ENCODE measurements around the gene TSEN2. TPM values are rescaled to one million over a fixed set of nuclear protein-coding genes. Genes with fewer than 3 reads are reported as not detected.
"Not testable (repeated sequence)": the region's sequence is repeated elsewhere in the genome, so short reads cannot be mapped to it uniquely, and the experiment has no call there.

The TSEN2 gene
- total RNA-seq, 1 donor from 2014 or later: 16.0 TPM

- intact Hi-C loops (cut with DNase I): no loop called here
- no peaks in the 10 kb centered on the region for H3K27me3 ChIP-seq
- H3K36me3 ChIP-seq: no peaks in the 10 kb centered on the region
- no peaks in the 10 kb centered on the region for H3K9me3 ChIP-seq
- TF ChIP-seq CTCF (IDR thresholded peaks at IDR 0.05): no peak
- no peak overlapping the region for H3K27ac ChIP-seq
- ATAC-seq (no peak), DNase-seq (no peak)
- H3K4me3 ChIP-seq: no peak overlapping the region
- no peaks in the 10 kb centered on the region for H3K4me1 ChIP-seq
These were observed 39.5 kb upstream of the TSEN2 start for GRCh38 chr3:12444582-12445471.

- ATAC-seq (no peak), DNase-seq (no peak)
- Histone ChIP-seq H3K36me3 (no peaks in the 10 kb centered on the region), H3K27me3 (no peaks in the 10 kb centered on the region), H3K9me3 (no peaks in the 10 kb centered on the region), H3K4me1 (no peaks in the 10 kb centered on the region), H3K4me3 (no peak overlapping the region), H3K27ac (no peak overlapping the region)
- intact Hi-C loops (cut with DNase I): no loop called here
- TF ChIP-seq CTCF (IDR thresholded peaks at IDR 0.05): no peak
These were observed 38.6 kb upstream of the TSEN2 start for GRCh38 chr3:12445523-12446240.

- ATAC-seq: no peak
- no peaks in the 10 kb centered on the region for H3K4me1 ChIP-seq
- no peak overlapping the region for H3K4me3 ChIP-seq
- no peak for DNase-seq
- intact Hi-C loops (cut with DNase I): no loop called here
- no peaks in the 10 kb centered on the region for H3K36me3 ChIP-seq
- H3K27ac ChIP-seq: no peak overlapping the region
- no peaks in the 10 kb centered on the region for H3K9me3 ChIP-seq
- H3K27me3 ChIP-seq: no peaks in the 10 kb centered on the region
- TF ChIP-seq CTCF (IDR thresholded peaks at IDR 0.05): no peak
These were observed 38.0 kb upstream of the TSEN2 start for GRCh38 chr3:12446298-12446697.

- ATAC-seq: no peak
- no peak overlapping the region for H3K4me3 ChIP-seq
- no peaks in the 10 kb centered on the region for H3K27me3 ChIP-seq
These were observed 37.2 kb upstream of the TSEN2 start for GRCh38 chr3:12447075-12447474.

GRCh38 chr3:12448404-12449202 is 35.7 kb upstream of the TSEN2 start:
- H3K4me3 ChIP-seq; H3K27me3 ChIP-seq; H3K9me3 ChIP-seq; ATAC-seq; H3K36me3 ChIP-seq; H3K27ac ChIP-seq; DNase-seq; intact Hi-C loops (cut with DNase I); H3K4me1 ChIP-seq: not testable (repeated sequence)

More at GRCh38 chr3:12447075-12447474, 37.2 kb upstream of the TSEN2 start:
- intact Hi-C loops (cut with DNase I): no loop called here
- Histone ChIP-seq H3K4me1 (no peaks in the 10 kb centered on the region), H3K9me3 (no peaks in the 10 kb centered on the region), H3K36me3 (no peaks in the 10 kb centered on the region), H3K27ac (no peak overlapping the region)
- TF ChIP-seq CTCF (IDR thresholded peaks at IDR 0.05): no peak
- DNase-seq: no peak

Measured in upper lobe of right lung (tissue), 1 donor.